GM18519 (cell line): ENCODE measurements around the gene DNAI1.
"Not testable (repeated sequence)": the region's sequence is repeated elsewhere in the genome, so short reads cannot be mapped to it uniquely, and the experiment has no call there.

Experiments used
- ATAC-seq: cut with Tn5 transposase; IDR thresholded peaks from one replicate; pipeline ENCODE4 v1.9.1; 2021; ENCODE audit warnings: mild to moderate bottlenecking, moderate library complexity; ENCODE audit not compliant: unreplicated experiment, low FRiP score

Gene DNAI1

DNA sequence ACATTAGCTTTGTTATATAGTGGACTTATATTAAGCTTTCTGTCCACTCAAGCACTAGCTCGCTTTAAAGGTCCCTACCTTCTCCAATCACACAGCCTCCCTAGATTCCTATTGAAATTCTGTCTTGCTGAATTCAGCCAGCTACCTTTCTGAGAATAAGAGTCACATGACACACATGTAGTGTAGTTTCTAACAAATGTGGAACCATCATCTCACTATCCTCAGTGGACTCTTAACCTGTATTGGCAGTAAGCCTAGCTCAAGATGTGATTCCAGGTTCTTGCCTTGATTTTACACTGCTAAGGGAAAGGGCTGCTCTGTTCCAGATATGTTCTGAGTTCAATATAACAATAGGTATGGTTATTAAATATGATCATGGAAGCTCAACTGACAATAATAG lies 11.7 kb upstream of the DNAI1 start:
- no peak for ATAC-seq

DNA sequence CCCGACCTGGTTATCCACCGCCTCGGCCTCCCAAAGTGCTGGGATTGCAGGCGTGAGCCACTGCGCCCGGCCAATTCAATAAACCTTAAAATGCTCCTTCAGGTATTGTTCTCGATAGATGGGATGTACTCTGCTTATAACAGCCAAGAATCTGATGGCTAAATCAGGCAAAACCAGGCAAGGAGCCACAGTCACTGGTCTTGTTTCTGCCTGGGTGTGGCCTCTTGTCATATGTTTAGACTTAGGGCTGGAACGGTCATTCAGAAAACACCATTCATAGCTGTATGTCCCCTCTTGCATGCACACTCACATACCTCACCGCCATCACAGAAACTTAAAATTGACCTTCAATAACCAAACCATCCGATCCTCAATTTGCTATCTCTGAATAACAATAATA lies 8.0 kb upstream of the DNAI1 start:
- no peak for ATAC-seq

- ATAC-seq: no peak
Observed at GRCh38 chr9:34451135-34451534, 7.5 kb upstream of the DNAI1 start.

- ATAC-seq: no peak
Observed at GRCh38 chr9:34451545-34451944, 7.1 kb upstream of the DNAI1 start.

DNA sequence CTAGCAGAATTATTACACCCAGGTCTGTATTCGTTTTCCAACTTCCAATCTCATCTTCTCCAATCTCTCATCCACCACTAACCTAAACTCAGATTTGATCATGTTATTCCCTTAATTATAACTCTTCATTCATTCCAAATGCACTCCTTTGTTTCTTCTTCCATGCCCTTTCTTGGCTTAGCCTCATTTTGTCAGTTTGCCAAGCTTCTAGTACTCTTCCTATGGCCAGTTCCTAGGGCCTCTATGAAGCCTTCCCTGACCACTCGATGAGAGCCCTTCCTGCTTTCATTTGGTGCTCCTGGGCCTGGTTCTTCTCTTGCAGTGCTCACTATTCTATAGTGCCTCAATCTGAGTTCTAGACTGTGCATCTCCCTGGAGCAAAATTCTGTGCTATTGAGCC lies 6.0 kb upstream of the DNAI1 start:
- no peak for ATAC-seq

DNA sequence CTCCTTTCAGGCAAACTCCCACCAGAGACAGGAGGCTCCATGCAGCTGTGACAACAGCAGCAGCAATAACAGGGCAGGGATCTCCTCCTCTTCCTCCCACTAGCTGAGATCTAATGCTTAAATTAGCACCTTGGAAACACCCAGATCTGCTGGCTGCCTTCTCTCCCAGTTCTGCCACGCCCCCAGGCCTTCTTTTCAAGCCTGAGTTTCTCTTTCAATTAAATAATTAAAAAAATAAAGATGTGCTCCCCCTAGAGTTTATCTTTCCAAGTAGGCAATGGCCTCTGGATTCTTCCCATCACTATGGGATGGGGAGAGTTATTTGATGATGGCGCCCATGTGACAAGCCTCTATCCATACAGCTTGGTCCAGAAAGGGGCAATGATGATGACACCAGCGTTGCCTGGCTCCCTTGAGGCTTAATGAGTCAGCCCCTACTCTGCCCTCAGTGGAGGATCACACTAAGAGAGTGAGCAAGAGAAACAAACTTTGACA lies 4.0 kb upstream of the DNAI1 start:
- ATAC-seq: no peak

DNA sequence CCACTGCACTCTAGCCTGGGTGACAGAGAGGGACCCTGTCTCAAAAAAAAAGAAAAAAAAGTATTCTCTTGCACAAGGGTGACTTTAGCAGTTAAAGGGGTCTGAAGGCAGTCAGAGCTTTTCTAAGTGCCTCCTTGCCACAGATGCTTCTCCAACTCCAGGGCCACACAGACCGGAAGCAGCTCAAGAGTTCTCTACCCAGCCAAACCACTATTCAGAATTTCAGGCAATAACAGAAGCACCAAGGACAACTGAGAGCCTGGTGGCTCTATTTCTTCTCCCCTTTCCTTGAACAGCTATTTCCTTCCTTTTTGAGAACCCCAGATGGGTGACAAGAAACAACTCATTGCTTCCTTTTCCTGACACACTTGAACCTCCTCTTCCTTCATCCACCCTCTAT lies 2.5 kb upstream of the DNAI1 start:
- ATAC-seq: no peak

- no peak for ATAC-seq
Observed at GRCh38 chr9:34456746-34457145, 1.9 kb upstream of the DNAI1 start.

DNA sequence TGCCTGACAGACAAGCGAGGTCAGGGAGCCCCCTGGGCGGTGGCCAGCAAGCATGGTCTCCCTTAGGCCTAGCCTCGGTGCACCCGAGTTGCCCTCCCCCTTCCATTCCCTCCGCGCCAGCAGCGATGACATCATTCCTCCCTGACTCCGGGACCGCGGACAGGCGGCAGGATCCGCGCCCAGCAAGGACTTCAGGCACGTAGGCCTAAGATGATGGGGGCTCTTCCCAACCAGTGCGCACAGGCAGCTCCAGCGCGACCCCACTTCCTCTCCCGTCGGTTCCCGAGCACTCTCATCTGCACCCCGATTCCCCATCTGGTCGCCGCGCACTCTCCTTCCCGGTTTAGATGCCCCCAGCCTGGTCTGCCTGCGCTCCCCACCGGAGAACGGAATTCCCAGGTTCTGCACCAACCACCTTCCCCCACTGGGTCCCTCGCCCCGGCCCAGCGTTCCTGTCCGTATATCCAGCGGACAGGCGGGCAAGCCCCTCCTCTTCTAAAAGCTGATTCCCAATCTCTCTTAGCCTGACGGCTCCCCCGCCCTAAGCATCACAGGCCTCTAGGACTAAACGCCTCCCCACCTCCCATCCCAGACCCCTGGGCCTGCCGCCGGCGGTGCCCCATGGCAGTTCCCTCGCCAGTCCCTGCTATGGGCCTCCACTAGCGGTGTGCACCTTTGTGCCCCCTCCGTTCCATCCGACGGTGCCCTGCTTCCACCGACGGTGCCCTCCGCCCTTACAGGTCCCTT lies 1.2 kb upstream of the DNAI1 start:
- no peak for ATAC-seq

DNA sequence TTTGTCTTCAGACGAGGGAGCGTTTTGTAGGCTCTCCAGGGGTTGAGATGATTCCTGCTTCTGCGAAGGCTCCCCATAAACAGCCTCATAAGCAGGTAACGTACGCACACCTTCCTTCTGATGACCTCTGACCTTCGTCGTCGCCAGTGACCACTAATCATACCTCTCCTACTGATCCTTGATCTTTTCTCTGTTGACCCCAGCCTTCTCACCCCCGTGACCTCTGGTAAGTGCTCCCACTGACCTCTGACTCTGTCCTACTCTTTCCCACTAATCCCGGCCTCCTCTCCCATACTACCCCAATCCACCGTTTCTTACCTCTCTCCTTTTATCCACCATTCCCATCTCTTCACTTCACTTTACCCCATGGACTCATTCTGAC lies 345 bp downstream of the DNAI1 start:
- no peak for ATAC-seq

- no peak for ATAC-seq
Observed at GRCh38 chr9:34459356-34459755, 751 bp downstream of the DNAI1 start.

DNA sequence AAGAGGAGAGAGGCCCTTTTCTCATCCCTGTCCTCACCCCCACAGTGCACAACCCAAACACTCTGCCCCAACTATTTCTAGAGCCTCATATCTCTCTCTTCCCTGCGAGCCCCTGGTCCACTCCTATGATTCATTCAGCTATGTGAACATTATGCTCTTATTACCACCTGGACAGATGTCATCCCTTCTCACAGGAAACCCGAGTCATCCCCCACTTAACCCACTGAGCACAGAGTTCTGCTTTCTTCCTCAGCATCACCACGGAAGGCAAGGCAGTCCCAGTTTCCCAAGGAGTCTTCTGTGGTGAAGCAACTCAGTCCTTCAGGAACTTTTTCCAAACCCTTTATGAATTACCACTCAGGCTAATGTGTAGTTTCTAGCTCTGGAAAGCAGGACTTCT lies 1.3 kb downstream of the DNAI1 start:
- ATAC-seq: no peak

DNA sequence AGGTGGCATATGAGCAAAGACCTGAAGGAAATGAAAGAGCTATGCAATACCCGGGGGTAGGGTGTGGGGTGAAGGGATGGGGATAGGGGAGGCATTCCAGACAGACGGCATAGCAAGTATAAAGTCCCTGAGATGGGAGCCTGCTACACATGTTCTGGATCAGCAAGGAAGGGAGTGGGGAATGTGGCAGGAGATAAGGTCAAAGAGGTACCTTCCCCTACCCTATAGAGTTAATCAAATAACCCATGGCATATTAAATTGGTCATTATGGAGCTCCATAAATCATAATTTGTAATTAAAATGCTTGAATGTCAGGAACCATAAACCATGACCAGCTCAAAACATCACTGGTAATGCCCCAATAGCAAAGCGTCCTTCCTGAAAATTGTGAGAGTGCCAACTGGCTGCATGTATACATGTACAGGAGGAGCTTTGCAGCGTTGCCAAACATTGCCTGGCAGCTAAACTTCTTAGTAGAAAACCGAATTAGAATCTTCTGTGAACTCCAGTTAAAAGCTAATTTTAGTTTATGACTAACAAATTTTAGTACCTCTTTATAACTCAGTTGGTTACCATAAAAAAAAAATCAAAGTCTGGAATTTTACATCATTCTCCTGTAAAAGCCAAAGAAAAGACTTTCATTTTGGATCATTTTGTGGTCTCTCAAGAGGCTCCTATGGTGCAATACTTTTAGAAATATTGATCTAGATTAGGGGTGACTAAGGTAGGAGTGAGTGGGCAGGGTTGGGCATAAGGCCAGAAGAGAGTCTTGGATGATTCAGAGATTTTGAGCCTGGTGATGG lies 4.7 kb downstream of the DNAI1 start:
- ATAC-seq: no peak

DNA sequence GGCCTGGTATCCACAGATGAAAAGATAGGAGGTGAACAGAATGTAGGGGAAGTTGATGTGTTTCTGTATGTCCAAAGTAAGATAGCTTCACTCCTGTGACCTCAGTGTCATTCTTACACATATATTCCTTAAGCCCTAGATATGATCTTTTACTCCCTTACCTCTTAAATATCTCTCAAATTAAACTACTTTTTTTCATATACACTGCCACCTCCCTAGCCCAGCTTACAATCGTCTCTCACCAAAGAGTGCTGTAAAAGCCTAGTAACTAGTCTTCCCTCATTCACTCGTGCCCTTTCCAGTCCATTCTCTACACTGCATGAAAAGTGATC lies 5.3 kb downstream of the DNAI1 start:
- no peak for ATAC-seq

DNA sequence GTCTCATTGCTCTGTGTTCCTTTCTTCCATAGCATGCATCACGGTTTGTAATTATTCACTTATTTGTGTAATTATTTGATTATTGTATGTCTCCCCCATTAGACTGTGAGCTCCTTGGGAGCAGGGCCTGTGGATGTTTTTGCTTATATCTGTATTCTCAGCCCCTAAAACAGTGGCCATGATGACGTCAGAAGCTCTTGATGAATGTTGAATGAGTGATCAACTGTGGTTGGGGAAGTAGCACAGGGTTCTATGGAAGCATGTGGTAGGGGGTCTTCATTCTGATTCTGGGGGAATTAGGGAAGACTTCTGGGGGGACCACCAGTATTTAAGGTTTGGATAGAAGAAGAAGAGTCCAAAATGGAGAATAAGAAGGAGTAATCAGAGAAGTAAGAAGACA lies 6.0 kb downstream of the DNAI1 start:
- ATAC-seq: no peak

DNA sequence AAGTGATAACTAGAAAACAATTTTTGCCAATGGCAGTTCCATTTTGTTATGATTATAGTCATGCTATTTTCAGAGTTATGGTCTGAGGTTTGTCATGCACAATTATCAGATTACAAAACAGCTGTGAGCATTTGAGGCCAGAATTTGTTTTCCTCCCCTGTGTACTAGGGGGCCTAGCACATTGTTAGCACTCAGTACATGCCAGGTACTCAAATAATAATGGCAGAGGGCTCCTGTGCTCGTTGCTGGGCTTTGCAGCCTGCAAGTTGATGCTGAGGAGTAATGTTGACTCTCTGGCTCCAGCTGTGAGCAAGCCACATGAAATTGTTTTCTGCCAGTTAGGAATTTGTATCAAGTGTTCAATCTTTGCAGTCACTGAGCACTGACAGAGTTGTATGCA lies 6.9 kb downstream of the DNAI1 start:
- no peak for ATAC-seq

DNA sequence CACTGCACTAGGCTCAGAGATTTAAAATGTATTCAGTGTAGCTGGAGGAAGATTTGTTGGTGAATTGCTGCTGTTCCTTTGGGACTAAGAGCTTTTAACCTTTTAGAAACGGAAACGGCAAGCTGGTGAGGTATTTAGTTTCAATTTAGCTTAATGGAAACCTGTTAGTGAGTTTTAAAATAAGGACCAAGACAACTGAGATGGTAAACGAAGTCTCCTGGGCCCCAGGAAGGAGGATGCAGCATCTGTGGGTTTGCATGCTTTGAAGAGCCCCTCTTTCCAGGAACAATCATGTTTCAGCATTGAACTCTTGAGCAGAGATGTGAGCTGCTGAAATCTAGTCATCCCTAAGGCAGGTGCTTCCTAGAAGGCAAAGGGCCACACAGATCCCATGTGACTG lies 16.5 kb downstream of the DNAI1 start:
- ATAC-seq: no peak

DNA sequence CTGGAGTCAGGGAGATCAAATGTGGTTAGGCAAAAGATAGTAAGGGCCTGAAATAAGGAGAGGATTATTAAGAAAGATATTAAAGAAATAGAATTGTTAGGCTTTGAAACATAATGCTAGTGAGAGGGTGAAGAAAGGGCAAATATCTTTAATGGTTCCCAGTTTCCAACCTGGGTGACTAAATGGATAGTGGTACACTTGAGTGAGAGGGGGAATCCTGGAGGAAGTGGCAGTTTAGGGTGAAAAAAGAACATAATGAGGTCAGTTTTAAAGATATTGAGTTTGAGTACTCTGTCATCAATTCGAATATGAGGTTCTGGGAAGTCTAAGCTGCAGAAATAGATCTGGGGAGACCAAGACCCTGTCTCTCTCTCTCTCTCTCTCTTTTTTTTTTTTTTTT lies 18.9 kb downstream of the DNAI1 start:
- no peak for ATAC-seq

GRCh38 chr9:34479431-34479866 lies 20.8 kb downstream of the DNAI1 start:
- ATAC-seq: no peak

GRCh38 chr9:34481620-34482019 lies 23.0 kb downstream of the DNAI1 start:
- not testable (repeated sequence) for ATAC-seq

DNA sequence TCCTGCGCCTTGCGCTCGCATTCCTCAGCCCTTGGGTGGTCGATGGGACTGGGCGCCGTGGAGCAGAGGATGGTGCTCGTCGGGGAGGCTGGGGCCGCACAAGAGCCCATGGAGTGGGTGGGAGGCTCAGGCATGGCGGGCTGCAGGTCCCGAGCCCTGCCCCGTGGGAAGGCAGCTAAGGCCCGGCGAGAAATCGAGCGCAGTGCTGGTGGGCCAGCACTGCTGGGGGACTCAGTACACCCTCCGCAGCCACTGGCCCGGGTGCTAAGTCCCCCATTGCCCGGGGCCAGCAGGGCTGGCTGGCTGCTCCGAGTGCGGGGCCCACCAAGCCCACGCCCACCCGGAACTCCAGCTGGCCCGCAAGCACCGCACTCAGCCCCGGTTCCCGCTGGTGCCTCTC lies 24.1 kb downstream of the DNAI1 start:
- not testable (repeated sequence) for ATAC-seq

DNA sequence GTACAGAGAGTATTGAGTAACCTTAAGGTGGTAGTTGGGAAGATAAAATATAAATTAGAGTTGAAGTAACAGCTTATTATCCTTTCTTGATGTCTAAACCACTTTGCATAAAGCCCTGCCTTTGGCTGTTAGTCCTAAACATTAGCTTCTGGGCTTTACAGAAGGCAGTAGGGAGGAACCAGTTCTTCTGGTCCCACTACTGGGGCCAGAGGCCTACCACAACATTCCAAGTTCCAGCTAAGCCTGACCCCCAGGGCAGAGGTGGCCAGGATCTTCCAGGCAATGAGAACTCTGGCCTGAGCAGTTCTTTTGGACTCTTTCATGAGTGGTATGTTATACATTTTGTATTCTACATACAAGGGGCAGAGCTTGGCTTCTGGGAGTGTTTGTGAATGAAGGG lies 26.1 kb downstream of the DNAI1 start:
- ATAC-seq: no peak
